ENCODE results near the gene OR2F1.

DNA sequence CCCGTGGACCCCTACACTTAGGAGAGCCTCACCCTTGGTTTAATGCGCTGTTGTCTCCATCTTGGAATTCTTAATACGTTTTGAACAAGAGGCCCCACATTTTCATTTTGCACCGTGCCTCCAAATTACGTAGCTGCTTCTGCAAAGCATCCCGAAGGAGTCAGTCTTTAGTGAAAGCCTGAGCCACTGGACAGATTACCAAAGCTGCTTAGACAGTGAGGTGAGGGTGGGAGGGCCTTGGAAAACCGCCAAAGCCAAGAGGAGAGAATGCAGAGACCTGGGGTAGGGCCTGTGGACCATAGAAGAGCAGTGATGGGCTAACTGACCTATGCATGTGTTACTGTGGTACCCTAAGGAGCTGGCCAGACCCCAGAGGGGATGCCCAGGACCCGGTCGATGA, 48.5 kb upstream of the OR2F1 start:
- TF ChIP-seq, protein P1, sequence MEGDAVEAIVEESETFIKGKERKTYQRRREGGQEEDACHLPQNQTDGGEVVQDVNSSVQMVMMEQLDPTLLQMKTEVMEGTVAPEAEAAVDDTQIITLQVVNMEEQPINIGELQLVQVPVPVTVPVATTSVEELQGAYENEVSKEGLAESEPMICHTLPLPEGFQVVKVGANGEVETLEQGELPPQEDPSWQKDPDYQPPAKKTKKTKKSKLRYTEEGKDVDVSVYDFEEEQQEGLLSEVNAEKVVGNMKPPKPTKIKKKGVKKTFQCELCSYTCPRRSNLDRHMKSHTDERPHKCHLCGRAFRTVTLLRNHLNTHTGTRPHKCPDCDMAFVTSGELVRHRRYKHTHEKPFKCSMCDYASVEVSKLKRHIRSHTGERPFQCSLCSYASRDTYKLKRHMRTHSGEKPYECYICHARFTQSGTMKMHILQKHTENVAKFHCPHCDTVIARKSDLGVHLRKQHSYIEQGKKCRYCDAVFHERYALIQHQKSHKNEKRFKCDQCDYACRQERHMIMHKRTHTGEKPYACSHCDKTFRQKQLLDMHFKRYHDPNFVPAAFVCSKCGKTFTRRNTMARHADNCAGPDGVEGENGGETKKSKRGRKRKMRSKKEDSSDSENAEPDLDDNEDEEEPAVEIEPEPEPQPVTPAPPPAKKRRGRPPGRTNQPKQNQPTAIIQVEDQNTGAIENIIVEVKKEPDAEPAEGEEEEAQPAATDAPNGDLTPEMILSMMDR (IDR thresholded peaks at IDR 0.05), result no peak
- no peak for TF ChIP-seq POLR2A (IDR thresholded peaks at IDR 0.05)
